ENCODE results near the gene IGSF5.

The IGSF5 gene

GRCh38 chr21:39825250-39825649 is 80.3 kb downstream of the IGSF5 start:
- DNase-seq (ENCODE audit: low read depth): no peak

GRCh38 chr21:39834543-39834942 is 89.6 kb downstream of the IGSF5 start:
- DNase-seq (ENCODE audit: low read depth): no peak

GRCh38 chr21:39837861-39838359 is 92.9 kb downstream of the IGSF5 start:
- no peak for DNase-seq (ENCODE audit: low read depth)

GRCh38 chr21:39840373-39841097 is 95.6 kb downstream of the IGSF5 start:
- no peak for DNase-seq (ENCODE audit: low read depth)

GRCh38 chr21:39842741-39843459 is 97.9 kb downstream of the IGSF5 start:
- DNase-seq (ENCODE audit: low read depth): no peak

- DNase-seq (ENCODE audit: low read depth): no peak
These were observed 98.5 kb downstream of the IGSF5 start for GRCh38 chr21:39843483-39843882.

GRCh38 chr21:39843916-39844315 is 98.9 kb downstream of the IGSF5 start:
- no peak for DNase-seq (ENCODE audit: low read depth)

GRCh38 chr21:39845571-39846130 is 100.7 kb downstream of the IGSF5 start:
- no peak for DNase-seq (ENCODE audit: low read depth)

- DNase-seq (ENCODE audit: low read depth): no peak
These were observed 102.9 kb downstream of the IGSF5 start for GRCh38 chr21:39847877-39848276.

GRCh38 chr21:39849014-39849655 is 104.2 kb downstream of the IGSF5 start:
- DNase-seq (ENCODE audit: low read depth): no peak

GRCh38 chr21:39850333-39850732 is 105.3 kb downstream of the IGSF5 start:
- no peak for DNase-seq (ENCODE audit: low read depth)

- no peak for DNase-seq (ENCODE audit: low read depth)
These were observed 106.1 kb downstream of the IGSF5 start for GRCh38 chr21:39851002-39851618.
